Suppressor macrophage (primary cell): Measurements from ENCODE around the gene DCTN2.
"Not testable (repeated sequence)": the region's sequence is repeated elsewhere in the genome, so short reads cannot be mapped to it uniquely, and the experiment has no call there.

Experiments
- DNase-seq, 4 experiments: peaks; one replicate each; pipeline ENCODE4 v3.0.0-alpha.2; 2020 to 2022

Gene DCTN2

DNA sequence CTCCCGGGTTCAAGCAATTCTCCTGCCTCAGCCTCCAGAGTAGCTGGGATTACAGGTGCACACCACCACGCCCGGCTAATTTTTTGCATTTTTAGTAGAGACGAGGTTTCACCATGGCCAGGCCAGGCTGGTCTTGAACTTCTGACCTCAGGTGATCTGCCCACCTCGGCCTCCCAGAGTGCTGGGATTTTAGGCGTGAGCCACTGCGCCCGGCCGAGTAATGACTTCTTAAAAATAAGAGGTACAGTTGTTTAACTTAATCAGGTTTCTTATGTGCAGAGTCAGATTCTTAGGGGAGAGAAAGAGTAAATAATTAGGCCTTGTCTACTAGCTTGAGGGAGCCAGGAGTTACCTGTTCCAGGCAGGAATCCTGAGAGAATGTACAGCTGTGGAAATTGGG lies 32.7 kb downstream of the DCTN2 start:
- not testable (repeated sequence) for DNase-seq

DNA sequence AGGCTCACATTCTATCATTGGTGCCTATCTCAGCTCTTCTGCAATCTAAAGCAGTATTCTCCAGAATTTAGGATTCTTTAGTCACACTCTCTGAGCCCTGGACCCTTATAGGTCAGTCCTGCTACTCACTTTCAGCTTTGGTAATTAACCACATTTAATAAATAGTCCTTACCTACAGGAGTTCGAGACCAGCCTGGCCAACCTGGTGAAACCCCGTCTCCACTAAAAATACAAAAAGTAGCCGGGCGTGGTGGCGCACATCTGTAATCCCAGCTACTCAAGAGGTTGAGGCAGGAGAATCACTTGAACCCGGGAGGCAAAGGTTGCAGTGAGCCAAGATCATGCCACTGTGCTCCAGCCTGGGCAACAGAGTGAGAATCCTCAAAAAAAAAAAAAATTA lies 33.3 kb downstream of the DCTN2 start:
- not testable (repeated sequence) for DNase-seq

DNA sequence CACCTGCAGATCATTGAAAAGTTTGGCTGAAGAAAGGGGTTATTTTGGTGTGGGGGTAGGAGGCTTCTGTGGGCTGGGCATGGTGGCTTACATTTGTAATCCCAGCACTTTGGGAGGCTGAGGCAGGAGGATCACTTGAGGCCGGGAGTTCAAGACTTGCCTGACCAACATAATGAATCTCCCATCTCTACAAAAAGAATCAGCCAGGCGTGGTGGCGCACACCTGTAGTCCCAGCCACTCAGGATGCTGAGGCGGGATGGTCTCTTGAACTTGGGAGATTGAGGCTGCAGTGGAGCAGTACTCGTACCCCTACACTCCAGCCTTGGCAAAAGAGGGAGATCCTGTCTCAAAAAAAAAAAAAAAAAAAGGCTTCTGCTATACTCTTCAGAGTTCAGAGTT lies 33.7 kb downstream of the DCTN2 start:
- no peak for DNase-seq

DNA sequence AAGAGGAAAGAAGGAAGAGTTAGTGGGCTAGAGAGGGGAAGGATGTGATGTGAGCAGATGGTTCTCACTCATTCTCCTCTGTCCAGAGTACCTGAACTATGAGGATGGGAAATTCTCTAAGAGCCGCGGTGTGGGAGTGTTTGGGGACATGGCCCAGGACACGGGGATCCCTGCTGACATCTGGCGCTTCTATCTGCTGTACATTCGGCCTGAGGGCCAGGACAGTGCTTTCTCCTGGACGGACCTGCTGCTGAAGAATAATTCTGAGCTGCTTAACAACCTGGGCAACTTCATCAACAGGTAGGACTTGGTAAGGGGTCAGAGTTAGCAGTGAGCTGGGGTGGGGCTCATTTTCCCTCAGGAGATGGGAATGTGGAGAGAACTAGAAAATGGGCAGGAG lies 34.3 kb downstream of the DCTN2 start:
- DNase-seq = no peak

DNA sequence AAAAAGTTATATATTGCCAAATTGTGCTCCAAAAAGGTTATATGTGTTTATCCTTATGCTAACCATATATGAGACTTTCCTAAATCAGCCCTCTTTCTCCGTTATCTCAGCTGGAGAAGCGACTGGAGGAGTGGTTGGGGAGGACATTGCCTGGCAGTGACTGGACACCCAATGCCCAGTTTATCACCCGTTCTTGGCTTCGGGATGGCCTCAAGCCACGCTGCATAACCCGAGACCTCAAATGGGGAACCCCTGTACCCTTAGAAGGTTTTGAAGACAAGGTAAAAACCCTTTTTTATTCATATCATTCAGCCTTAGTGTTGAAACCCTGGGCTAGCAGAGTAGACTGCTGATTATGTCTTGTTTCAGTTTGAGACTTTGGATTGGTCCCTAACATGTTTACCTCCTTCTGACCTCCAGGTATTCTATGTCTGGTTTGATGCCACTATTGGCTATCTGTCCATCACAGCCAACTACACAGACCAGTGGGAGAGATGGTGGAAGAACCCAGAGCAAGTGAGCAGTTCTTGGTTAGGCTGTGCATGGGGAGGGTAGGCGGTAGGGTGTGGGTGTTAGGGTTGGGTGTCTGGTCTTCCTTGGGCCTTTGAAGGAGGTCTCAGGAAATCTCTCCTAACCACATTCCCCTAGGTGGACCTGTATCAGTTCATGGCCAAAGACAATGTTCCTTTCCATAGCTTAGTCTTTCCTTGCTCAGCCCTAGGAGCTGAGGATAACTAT lies 35.2 kb downstream of the DCTN2 start:
- no peak for DNase-seq

DNA sequence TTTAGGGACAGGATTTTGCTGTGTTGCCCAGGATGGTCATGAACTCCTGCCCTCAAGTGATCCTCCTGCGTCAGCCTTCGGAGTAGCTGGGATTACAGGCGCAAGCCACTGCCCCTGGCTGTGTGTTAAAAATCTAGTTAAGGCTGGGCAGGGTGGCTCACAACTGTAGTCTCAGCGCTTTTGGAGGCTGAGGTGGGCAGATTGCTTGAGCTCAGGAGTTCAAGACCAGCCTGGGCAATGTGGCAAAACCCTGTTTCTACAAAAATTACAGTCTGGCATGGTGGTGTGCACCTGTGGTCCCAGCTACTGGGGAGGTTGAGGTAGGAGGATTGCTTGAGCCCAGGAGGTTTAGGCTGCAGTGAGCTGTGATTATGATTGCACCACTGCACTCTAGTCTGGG lies 35.8 kb downstream of the DCTN2 start:
- DNase-seq = no peak

DNA sequence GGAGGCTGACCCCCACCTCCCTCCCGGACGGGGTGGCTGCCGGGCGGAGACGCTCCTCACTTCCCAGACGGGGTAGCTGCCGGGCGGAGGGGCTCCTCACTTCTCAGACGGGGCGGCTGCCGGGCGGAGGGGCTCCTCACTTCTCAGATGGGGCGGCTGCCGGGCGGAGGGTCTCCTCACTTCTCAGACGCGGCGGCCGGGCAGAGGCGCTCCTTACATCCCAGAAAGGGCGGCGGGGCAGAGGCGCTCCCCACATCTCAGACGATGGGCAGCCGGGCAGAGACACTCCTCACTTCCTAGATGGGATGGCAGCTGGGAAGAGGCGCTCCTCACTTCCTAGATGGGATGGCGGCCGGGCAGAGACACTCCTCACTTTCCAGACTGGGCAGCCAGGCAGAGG lies 39.2 kb downstream of the DCTN2 start:
- DNase-seq = not testable (repeated sequence)

DNA sequence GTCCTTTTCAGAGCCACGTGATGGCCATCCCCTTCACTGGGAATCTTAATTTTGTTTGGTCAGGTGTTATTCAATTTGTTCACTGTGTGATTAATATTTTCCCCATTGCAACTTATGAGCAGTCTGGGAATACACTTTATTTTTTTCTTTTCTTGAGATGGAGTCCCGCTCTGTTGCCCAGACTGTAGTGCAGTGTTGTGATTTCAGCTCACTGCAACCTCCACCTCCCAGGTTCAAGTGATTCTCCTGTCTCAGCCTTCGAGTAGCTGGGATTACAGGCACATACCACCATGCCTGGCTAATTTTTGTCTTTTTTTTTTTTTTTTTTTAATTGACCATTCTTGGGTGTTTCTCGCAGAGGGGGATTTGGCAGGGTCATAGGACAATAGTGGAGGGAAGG lies 40.5 kb downstream of the DCTN2 start:
- not testable (repeated sequence) for DNase-seq

DNA sequence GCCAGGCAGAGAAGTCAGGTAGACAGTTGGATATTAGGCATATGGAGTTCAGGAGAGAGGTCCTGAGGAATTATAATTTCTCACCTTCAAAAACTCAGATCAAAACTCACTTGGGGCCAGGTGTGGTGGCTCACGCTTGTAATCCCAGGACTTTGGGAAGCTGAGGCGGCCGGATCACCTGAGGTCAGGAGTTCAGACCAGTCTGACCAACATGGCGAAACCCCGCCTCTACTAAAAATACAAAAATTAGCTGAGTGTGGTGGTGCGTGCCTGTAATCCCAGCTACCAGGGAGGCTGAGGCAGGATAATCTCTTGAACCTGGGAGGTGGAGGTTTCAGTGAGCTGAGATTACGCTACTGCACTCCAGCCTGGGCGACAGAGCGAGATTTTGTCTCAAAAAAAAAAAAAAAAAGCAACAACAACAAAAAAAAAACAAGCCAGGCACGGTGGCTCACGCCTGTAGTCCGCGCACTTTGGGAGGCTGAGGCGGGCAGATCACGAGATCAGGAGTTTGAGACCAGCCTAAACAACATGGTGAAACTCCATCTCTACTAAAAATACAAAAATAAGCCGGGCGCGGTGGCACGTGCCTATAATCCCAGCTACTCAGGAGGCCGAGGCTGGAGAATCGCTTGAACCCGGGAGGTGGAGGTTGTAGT lies 44.6 kb downstream of the DCTN2 start:
- DNase-seq = not testable (repeated sequence)

DNA sequence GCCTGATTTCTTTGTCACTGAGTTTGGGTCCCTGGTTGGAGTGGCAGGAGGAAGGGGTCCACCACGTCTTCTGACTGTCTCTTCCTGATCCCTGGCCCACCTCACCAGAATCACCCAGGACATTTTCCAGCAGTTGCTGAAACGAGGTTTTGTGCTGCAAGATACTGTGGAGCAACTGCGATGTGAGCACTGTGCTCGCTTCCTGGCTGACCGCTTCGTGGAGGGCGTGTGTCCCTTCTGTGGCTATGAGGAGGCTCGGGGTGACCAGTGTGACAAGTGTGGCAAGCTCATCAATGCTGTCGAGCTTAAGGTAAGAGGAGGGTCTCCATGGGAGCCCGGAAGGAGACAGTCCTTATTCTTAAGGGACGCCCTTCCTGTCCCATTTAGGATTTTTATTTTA lies 46.8 kb downstream of the DCTN2 start:
- DNase-seq = no peak

DNA sequence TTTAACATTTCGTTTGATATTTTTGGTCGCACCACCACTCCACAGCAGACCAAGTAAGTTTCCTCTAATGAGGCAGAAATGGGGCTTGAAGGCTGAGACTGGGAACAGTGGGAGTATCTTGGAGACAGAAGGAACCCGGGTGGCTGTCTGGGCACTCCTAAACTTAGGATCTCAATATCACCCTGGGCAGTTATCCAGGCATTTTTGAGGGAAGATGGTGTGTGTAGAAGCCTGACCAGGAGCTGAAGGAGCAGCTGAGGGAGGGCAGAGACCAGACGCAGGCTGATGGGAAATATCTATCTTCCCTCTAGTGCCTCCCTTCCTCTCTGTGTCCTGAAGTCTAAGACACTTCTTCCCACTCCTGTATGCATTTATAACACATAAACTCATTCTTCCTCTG lies 48.4 kb downstream of the DCTN2 start:
- no peak for DNase-seq

DNA sequence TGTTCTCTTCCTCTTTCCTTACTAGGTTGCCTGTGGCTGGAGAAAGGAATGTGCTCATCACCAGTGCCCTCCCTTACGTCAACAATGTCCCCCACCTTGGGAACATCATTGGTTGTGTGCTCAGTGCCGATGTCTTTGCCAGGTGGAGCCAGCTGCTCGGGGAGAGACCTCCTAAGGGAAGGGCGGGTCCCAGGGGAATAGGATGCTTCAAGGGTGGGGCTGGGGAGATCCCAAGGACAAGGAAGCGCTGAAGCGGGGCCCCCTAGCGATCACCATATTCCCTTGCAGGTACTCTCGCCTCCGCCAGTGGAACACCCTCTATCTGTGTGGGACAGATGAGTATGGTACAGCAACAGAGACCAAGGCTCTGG lies 48.9 kb downstream of the DCTN2 start:
- no peak for DNase-seq

DNA sequence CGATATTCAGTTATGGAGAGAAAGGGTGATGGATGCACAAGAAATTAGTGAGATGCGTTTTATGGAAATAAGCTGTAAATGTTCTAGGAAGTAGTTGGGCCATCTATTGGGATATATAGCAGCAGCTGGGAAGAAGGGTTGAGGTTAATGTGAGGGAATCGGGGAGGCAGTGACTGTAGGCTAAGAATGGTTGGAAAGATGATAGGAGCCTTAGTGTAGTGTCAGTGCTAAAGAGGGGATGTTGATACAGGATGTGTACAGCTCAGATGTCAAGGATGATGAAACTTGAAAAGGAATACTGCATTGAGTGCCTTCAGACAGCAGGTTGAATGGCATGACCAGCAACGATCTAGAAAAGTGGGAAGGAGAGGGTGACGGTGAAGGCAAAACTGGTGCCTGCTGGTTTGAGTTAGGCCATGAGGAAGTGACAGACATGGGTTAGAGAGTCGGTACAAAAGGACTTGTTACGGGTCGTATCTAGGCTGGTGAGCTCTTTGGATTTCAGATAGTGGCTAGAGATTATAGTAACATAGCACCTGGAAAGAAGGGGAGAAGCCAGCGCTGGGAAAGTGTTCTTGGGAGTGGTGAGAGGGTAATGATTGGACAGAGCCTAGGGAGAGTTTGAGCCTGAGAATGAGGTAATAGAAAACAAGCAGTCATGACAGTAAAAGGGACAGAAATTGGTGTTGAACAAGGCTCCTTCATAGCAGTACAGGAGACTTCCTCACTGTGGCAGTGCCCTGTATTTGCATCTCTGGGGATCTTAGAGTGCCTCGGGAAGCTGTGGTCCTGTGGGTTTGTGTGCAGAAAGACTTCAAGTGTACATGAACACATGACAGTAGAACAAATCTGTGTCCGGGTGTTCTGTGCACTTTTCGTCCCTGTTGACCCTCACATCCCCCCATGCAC lies 49.5 kb downstream of the DCTN2 start:
- DNase-seq = no peak

DNA sequence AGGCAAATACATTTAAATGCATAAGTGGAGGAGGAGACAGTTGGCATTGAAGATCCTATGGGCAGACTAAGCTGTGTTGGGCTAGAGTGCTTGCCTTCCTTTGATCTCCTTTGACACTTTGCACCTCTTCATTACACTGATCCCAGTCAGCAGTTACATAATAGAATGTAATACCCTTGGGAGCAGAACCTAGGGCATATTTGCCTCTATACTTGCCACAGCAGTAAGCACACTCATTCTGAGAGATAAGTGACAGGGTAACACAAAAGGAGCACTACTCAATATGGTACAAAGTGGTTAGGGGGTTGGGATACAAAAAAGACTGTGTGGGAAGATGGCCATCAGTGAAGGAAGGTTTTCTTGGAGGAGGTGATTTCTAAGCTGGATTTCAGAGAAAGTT lies 50.2 kb downstream of the DCTN2 start:
- no peak for DNase-seq

DNA sequence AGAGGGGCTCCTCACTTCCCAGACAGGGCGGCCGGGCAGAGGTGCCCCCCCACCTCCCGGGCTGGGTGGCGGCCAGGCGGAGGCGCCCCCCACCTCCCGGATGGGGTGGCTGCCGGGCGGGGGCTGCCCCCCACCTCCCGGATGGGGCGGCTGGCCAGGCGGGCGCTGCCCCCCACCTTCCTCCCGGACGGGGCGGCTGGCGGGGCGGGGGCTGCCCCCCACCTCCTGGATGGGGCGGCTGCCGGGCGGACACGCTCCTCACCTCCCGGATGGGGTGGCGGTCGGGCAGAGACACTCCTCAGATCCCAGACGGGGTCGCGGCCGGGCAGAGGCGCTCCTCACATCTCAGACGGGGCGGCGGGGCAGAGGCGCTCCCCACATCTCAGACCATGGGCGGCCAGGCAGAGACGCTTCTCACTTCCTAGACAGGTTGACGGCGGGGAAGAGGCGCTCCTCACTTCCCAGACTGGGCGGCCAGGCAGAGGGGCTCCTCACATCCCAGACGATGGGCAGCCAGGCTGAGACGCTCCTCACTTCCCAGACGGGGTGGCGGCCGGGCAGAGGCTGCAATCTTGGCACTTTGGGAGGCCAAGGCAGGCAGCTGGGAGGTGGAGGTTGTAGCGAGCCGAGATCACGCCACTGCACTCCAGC lies 51.8 kb downstream of the DCTN2 start:
- not testable (repeated sequence) for DNase-seq

DNA sequence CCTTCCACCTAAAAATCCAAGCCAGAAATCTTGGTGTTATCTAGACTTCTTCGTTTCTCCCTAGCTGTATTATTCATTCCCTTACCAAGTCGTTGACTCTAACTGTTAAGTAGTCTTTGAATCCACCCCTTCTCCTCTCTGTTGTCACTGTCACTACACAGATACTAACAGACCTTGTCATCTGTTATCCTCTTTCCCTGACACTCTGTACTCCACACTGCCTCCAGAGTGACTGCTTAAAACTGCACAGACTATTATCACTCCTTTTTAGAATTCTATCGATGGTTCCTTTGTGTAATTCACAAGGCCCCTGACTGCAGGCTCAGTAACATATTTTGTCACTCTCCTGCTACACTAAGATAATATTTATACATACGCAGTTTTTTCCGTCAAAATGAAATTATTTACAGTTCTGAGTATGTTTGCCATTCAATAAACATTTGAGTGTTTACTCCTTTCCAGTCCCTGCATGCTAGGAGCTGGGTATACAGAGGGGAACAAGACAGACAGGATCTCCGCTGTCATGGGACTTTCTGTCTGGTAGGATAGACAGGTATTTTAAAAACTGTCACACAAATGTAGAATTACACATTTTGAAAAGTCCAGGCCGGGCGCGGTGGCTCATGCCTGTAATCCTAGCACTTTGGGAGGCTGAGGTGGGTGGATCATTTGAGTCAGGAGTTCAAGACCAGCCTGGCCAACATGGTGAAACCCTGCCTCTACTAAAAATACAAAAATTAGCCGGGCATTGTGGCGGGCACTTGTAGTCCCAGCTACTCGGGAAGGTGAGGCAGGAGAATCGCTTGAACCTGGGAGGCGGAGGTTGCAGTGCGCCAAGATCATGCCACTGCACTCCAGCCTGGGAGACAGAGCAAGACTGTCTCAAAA lies 55.4 kb downstream of the DCTN2 start:
- no peak for DNase-seq

DNA sequence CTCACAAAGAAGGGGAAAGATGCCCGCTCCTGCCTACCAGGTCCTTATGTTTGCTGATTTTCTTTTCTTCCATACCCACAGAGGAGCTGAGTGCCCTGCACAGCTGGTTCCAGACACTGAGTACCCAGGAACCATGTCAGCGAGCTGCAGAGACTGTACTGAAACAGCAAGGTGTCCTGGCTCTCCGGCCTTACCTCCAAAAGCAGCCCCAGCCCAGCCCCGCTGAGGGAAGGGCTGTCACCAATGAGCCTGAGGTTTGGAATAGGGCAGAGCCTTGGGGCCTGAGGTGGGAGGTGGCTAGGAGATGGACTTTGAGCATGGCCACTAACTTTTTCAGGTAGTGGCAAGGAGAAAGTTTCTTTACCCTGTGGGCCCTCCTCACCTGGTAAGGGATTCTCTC lies 56.9 kb downstream of the DCTN2 start:
- no peak for DNase-seq

DNA sequence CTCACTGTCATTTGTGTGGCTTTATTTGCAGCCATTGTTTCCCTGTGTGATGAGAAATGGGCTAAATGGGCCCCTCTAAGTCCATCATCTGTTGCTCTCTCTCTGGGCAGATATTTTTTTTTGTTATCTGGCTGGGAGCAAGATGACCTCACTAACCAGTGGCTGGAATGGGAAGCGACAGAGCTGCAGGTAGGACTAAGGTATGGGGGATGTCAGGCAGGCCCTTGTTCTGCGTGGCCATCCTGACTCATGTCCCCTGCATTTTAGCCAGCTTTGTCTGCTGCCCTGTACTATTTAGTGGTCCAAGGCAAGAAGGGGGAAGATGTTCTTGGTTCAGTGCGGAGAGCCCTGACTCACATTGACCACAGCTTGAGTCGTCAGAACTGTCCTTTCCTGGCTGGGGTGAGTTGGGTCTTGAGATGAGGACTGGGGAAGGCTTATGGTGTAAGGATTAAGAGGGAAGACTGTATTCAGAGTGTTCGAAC lies 57.8 kb downstream of the DCTN2 start:
- peak in 1 of 4 experiments; percentile 17 for DNase-seq

DNA sequence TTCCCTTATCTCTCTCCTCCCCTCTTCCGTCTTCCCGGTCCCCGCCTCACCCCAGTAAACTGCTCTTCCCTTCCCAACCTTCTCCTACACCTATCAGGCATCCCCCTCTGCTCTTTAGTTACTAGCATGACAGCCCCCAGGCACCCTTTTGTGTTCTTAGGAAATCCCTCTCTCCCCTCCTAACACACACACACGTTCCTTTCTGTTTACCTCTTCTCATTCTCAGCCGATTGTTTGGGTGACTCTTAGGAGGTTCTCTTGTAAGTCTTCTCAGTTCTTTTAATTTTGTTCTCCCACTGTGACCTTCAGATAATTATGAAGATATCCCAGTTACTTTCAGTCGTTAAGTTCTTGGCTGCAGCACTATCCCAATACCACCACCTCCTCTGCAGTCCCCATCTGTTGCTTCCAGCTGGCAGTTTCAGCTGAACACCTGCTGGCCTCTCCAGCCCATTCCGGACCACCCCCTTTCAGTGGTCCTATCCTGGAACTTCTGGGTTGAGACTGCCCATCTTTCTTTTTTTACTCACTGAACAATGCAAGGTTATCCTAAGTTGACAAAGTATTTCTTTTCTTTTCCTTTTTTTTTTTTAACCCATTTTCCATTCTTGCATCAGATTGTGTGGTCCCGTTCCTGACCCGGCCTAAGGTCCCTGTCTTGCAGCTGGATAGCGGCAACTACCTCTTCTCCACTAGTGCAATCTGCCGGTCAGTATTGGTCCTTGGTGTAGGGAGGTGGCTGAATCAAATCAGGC lies 58.4 kb downstream of the DCTN2 start:
- no peak for DNase-seq

DNA sequence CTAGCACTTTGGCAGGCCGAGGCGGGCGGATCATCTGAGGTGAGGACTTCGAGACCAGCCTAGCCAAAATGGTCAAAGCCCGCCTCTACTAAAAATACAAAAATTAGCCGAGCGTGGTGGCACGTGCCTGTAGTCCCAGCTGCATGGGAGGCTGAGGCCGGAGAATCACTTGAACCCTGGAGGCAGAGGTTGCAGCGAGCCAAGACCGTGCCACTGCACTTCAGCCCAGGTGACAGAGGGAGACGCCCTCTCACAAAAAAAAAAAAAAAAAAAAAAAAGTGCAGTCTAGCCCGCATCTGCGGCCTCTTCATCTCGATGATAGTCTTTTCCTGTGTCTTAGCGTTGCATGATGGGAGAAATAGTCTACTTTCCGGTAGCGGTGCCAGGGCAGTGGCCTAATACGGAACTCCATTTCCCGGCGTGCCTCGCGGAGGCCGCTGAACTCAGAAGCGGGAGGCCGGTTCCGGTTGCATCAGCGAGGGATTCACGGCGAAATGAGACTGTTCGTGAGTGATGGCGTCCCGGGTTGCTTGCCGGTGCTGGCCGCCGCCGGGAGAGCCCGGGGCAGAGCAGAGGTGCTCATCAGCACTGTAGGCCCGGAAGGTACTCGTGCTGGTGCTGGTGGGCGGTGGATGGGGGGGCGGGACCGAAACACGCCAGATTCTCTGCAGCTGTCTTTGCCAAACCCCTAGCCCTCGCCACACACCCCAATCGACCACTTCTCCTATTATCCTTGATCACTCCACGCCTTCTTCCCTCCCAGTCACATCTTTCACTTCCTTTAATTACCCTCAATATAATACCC lies 59.2 kb downstream of the DCTN2 start, which contains the start of gene MARS1:
TSS of gene MARS1 (plus strand) at position 472 of the 805 bp plus-strand sequence. CDS start at position 495, 23 bp downstream.
- peak; percentile 93 to 97 (median 96) for DNase-seq
